Jurkat, Clone E6-1 (cell line): ENCODE data around the gene NANS.
"Not testable (repeated sequence)": the region's sequence is repeated elsewhere in the genome, so short reads cannot be mapped to it uniquely, and the experiment has no call there.

Source experiments
- DNase-seq: peaks from one replicate; pipeline ENCODE4 v3.0.0-alpha.2; 2011; ENCODE audit warnings: low read depth, low spot score
- H3K4me3 ChIP-seq: 2 replicates; pipeline ENCODE4 v1.5.1; 2011; ENCODE audit warnings: mild to moderate bottlenecking, low read length, control low read depth, moderate library complexity

NANS gene

DNA sequence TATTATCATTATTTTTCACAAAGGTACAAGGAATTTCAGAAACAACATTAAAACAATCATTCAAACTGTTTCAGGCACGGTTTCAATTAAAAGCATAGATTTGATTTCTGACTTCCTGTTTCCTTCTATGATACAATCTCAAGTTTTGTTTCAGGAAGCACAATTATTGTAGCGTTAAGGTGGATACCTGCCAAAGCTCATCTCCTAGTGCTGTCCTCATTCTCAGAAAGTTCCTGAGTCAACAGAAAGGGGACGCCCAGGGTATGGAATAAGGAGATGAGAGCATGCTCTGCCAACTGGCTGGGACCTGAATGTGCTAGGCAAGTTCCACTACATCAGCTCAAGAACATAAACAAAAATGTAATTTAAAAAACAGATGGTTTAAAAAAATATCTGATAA, 64.5 kb downstream of the NANS start:
- DNase-seq: no peak
- no peak overlapping the region for H3K4me3 ChIP-seq

DNA sequence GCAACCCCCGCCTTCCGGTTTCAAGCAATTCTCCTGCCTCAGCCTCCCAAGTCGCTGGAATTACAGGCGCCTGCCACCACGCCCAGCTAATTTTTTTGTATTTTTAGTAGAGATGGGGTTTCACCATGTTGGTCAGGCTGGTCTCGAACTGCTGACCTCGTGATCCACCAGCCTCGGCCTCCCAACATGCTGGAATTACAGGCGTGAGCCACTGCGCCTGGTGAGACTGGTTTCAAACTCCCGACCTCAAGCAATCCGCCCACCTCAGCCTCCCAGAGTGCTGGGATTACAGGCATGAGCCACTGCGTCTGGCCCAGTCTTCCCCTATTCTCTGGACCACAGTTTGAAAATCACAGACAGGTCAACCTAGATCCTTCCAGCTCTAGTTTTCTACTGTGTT, 67.6 kb downstream of the NANS start:
- not testable (repeated sequence) for H3K4me3 ChIP-seq, DNase-seq

DNA sequence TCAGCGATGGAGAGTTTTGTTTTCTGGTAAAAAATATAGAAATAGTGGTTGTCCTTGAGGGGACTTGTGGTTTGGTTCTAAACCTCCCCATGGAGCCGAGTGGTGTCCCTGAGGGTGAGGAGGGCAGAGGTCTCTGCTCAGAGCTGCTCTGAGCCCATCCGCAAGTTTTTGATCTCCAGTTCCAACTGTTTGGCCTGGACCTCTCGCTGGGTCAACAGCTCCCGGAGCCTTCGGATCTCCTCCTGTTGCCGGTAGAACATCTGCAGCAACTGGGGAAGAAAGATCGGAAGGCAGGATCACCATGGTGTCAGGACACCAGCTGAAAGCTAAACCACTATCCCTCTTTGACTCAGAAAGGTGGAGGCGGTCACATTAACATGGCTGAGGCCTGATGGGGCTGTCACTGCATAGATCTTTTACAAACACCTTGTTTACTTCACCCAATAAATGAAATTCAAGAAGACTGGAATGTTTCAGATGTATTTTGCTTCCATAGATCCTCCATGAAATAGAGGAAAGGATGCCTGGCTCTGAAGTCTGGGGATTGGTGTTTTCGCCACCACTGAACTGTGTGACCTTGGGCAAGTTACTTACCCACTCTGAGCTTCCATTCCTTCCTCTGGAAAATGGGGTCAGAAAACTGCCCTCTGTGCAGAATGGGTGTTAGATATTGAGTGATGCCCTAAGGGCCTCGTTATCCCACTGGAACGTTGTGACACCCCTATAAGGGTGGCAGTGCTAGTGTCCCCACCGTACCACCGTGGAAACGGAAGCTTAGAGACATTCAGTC, 68.3 kb downstream of the NANS start:
- no peak overlapping the region for H3K4me3 ChIP-seq
- DNase-seq: no peak

DNA sequence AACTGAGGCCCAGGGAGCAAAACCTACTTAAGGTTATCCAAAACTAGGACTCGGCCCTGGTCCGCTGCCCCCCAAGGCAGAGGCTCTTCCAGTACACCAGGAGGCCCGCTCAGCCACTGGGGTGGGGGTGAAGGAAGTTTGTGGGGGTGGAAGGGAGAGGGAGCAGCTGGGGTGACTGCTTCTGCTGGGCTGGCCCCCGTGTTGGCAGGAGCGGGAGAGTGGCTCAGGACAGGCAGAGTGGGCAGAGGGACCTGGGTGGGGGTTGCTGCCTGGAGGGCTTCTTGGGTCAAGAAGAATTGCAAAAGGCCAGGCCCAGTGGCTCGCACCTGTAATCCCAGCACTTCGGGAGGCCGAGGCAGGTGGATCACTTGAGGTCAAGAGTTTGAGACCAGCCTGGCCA, 70.7 kb downstream of the NANS start:
- H3K4me3 ChIP-seq: no peak overlapping the region
- no peak for DNase-seq

DNA sequence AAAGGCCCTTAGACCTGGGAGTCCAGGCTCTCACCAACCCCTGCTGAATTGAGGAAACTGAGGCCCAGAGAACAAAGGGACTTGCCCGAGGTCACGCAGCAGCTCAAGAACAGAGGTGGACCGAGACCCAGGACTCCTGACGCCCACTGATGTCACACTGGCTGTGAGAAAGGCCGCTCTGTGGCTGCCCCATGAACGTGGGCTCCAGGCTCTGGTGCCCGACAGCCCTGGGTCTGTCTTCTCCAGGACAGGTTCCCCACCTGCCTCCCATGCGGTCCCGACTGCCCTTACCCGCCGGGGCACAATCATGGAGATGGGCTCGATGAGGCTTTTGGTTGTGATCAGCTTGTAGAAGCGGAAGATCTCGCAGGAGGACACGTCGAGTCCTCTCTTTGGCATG, 71.8 kb downstream of the NANS start:
- no peak for DNase-seq
- H3K4me3 ChIP-seq: no peak overlapping the region

DNA sequence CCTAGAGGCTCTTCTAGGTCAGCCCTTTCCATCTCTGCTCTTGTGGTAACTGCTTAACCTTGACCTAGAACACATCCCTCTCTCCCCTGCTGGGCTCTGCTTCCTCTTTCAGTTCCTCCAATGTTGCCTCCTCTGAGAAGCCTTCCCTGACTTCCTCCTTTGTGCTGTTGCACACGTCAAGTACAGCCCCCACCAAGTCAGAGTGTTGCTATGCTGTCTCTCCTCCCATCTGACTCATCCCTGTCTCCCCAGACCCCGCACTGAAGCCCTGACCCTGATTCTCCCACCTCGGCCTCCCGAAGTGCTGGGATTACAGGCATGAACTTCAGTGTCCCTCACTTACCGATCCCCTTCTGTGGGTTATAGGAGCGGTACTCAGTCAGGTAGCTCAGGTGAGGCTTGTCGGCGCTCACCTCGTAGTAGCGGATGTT, 72.9 kb downstream of the NANS start:
- H3K4me3 ChIP-seq: no peak overlapping the region
- no peak for DNase-seq

DNA sequence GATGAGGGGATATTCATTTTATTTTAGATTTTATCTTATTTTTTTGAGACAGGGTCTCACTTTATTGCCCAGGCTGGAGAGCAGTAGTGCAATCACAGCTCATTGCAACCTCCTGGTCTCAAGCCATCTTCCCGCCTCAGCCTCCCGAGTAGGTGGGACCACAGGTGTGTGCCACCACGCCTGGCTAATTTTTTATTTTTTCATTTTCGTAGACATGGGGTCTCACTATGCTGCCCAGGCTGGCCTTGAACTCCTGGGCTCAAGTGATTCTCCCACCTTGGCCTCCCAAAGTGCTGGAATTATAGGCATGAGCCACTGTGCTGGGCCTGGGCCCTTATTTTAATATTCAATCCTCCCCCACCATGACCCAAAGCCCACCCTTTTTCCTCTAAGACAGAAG, 73.5 kb downstream of the NANS start:
- DNase-seq, H3K4me3 ChIP-seq: not testable (repeated sequence)

DNA sequence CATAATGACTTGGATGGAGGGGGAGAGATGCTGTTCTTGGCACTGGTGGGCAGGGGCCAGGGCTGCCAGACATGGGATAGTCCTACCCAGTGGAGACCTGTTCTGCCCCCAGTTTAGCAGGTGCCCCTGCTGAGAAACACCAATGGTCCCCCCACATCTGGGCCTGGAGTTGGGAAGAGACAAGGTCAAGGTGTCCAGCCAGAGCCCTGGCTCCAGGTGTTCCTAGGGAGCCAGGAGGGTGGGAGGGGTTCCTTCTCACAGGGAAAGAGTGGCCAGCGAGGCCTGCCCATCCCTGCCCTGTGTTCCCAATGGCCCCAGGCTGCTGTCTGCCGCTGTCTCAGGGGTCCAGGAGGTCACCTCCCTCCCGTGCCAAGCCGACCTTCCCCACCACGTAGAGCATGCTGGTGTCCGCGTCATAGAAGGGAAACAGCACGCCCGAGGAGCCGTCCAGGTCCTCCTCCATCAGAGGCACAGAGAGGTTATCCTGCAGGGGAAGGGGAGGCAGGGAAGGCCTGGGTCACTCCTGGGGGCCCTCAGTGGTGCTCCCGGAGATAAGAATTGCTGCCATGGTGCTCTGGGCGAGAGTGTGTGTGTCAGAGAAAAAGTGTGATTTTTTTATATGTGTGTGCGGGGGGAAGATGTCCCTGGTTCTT, 74.2 kb downstream of the NANS start:
- no peak overlapping the region for H3K4me3 ChIP-seq
- DNase-seq: no peak

DNA sequence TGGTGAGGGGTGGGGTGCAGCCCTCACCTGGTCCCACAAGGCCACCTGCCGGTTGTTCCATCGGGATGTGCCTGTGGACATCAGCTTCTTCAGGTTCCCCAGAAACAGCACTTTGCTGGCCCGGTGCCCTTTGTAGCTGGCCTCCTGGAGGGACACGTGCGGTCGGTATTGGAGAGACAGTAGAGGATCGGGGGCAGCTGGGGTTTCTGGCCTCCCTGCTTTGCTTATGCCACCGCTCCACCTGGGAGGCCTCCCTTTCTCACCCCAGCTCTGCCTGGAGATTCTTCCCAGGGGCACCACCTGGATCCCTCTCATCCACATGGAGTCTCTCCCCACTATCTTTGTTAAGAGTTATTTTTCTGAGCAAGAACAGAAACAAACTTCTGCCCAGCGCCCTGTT, 75.6 kb downstream of the NANS start:
- DNase-seq: no peak
- no peak overlapping the region for H3K4me3 ChIP-seq
